ENCODE data around the gene BIRC5.

Gene BIRC5

GRCh38 chr17:78230252-78230962 is 16.4 kb downstream of the BIRC5 start:
- no peak for TF ChIP-seq CTCF (IDR thresholded peaks at IDR 0.05)

- TF ChIP-seq CTCF (IDR thresholded peaks at IDR 0.05), result no peak
These were observed 17.2 kb downstream of the BIRC5 start, which contains the start of gene TMEM235 for GRCh38 chr17:78230996-78231935. TSS of gene TMEM235 (plus strand) at chr17:78231631. CDS start at chr17:78232024, 393 bp downstream.

- no peak for TF ChIP-seq CTCF (IDR thresholded peaks at IDR 0.05)
These were observed 18.2 kb downstream of the BIRC5 start for GRCh38 chr17:78231991-78232858.

- no peak for TF ChIP-seq CTCF (IDR thresholded peaks at IDR 0.05)
These were observed 18.8 kb downstream of the BIRC5 start for GRCh38 chr17:78232859-78233173.

- no peak for TF ChIP-seq CTCF (IDR thresholded peaks at IDR 0.05)
These were observed 19.6 kb downstream of the BIRC5 start for GRCh38 chr17:78233678-78234077.

- TF ChIP-seq CTCF (IDR thresholded peaks at IDR 0.05), result no peak
These were observed 20.3 kb downstream of the BIRC5 start for GRCh38 chr17:78234261-78234865.

GRCh38 chr17:78235885-78236284 is 21.8 kb downstream of the BIRC5 start:
- TF ChIP-seq CTCF (IDR thresholded peaks at IDR 0.05), result no peak

All from LNCAP (cell line).